ENCODE results near the gene HSF2BP.
"Not testable (repeated sequence)": the region's sequence is repeated elsewhere in the genome, so short reads cannot be mapped to it uniquely, and the experiment has no call there.

Gene HSF2BP

GRCh38 chr21:43516860-43517627 lies 142.2 kb downstream of the HSF2BP start:
- not testable (repeated sequence) for DNase-seq (ENCODE audit: low spot score)

DNA sequence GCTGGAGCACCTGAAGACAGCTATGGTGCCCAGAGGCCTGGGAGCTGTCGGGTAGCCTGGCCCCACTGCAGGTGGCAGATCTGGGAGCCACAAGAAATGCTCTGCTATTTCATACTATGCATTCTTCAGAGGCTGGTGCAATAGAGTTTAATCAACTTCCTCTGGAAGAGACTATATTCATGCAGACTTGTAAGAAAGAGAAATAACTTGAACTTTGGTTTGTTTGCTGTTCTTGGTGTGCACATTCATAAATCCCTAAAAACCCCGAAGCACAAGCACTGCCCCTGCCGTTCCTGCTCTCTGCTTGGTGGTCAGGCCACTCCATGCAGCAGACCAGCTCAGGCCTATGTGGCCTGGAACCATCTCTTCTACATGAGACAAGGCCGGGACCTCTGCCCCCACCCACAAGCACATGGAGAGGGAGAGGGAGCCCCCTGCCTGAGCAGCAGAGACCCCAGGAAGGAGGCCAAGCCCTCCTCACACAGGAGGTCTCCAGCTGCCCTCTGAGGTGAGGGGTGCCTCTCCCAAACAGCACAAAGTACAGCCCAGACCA lies 142.9 kb downstream of the HSF2BP start:
- not testable (repeated sequence) for DNase-seq (ENCODE audit: low spot score)

GRCh38 chr21:43514834-43515233 lies 144.5 kb downstream of the HSF2BP start:
- not testable (repeated sequence) for DNase-seq (ENCODE audit: low spot score)

DNA sequence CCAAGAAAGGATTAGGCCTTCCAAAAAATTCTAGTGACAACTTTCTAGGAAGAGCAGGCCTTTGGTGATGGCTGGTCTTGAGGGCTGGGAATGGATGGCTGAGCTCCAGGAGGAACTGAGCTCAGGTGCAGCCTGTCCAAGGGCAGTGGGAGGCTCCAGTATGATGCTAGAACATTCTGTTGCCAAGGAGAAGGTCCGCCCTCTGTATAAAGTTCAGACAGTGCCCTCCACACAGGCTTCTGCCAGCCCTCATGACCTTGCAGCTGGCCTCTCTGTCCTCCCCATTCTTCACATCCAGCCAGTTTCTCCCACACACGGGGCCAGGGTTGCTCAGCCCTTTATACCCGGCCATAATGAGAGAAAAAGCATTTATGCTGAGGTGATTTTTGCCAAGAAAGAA lies 146.3 kb downstream of the HSF2BP start:
- not testable (repeated sequence) for DNase-seq (ENCODE audit: low spot score)

DNA sequence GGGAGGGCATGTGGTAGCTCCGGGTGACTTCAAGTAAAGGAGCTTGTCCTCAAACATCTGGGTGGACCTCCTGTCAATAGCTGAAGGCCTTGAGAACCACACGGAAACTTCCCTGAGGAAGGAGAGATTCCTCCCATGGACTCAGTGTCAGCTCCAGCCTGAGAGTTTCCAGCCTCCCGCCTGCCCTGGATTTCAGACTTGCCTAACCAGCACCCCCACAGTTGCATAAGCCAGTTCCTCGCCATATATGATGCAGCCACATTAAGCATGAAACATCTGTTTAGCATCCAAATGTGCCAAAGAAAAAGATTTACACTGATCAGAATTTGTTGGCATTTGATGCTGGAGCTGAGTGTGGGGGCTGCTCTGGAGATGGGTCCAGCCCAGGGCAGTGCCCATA lies 148.1 kb downstream of the HSF2BP start:
- not testable (repeated sequence) for DNase-seq (ENCODE audit: low spot score)

- DNase-seq (ENCODE audit: low spot score), result not testable (repeated sequence)
Measured at GRCh38 chr21:43510669-43511068, 148.6 kb downstream of the HSF2BP start.

GRCh38 chr21:43503892-43504291 lies 155.4 kb downstream of the HSF2BP start:
- not testable (repeated sequence) for DNase-seq (ENCODE audit: low spot score)

DNA sequence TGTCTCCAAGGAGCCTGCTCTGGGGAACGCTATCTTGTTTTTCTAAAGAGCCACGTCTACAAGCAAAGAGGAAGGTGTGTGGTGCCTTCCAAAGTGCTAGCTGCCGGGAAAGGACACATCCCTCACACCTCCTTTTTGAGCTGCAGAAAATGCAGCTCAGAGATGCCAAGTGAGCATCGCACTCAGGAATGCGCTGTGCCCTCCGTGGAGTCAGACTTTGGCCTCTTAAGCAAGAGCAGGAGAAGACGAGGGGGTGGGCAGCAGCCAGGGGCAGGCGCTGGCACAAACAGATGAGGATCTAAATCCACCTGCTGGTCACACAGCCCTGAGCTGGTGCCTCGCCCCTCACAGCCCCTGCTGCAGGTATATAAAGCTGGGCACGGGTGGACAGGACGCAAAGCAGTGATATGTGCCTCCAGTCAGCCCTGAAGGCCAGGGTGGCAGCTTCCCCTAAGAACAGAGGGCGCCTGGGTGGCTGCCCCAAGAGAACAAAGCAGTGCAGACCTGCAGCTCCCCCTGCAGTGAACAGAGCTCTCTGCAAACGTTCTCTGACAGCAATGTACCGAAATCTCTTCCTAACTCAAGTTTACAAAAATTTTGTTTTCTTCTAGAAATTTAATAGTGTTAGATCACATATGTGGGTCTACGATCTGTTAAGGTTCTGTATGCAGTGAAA lies 156.1 kb downstream of the HSF2BP start:
- not testable (repeated sequence) for DNase-seq (ENCODE audit: low spot score)

DNA sequence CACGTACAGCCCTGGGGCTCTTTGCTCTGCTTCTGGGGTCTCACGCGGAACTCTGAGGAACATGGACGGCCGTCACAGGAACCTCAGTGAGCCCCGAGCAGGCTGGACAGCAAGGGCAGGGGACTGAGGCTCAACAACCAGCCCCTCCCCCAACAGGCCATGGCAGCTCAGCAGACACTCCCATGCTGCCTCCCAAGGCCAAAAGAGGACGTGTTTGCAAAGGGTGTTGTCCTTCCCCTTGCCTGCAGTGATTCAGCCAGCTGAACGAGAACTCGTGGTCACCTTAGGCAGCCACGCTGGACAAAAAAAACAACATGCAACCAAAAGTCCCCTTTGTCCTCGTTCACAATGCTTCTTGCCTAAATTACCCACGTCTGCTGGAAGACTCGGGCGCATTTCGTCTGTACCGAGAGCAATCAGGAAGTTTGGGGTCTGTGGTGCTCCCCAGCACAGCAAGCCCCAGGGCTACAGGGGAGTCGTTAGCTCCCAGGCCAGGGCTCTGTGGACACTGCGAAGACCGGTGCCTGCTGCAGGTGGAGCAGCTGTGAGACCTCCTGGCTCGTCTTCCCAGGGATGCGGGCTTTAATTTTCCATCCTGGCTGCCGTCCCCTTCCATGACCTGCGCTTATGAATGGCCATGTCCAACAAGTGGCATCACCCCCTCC lies 156.7 kb downstream of the HSF2BP start:
- not testable (repeated sequence) for DNase-seq (ENCODE audit: low spot score)

DNA sequence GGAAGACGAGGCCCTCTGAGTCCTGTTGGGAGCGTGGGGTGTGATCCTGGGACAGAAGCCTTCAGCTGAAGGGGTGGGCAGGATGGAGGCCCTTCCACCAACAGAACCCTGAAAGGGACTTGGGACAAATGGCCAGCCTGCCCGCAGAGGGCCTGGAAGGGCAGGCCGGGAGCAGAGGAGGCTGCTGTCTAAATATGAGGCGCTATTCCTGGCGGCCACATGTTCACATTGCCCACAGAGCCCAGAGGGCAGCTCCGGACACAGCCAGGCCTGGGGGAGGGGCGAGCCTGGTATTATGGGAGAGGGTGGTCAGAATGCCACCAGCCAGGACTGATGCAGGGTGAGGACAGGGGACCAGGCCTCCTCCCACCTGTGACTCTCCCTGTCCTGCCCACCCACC lies 160.4 kb downstream of the HSF2BP start:
- DNase-seq (ENCODE audit: low spot score), result not testable (repeated sequence)

- DNase-seq (ENCODE audit: low spot score), result not testable (repeated sequence)
Measured at GRCh38 chr21:43498065-43498464, 161.2 kb downstream of the HSF2BP start.

- DNase-seq (ENCODE audit: low spot score), result not testable (repeated sequence)
Measured at GRCh38 chr21:43494279-43495012, 164.8 kb downstream of the HSF2BP start.

DNA sequence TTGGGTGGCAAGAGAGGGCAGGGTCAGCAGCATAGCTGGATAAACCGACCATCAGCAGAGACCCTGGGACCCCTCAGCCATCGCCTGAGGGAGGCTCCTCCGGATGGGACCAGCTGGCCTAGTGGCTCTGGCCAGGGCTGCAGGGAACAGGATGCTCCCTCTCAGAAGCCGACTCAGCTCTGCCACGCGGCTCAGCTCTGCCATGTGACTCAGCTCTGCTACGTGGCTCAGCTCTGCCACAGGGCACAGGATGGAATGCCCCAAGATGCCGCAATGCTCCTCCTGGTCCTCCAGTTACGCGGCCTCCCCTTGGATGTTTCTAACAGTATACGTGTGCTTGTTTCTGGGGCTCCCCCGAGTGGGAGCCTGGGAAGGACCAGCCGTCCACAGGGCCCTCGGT lies 165.8 kb downstream of the HSF2BP start:
- DNase-seq (ENCODE audit: low spot score), result not testable (repeated sequence)

- not testable (repeated sequence) for DNase-seq (ENCODE audit: low spot score)
Measured at GRCh38 chr21:43488235-43488634, 171.1 kb downstream of the HSF2BP start.

- not testable (repeated sequence) for DNase-seq (ENCODE audit: low spot score)
Measured at GRCh38 chr21:43486051-43486450, 173.2 kb downstream of the HSF2BP start.

GRCh38 chr21:43485016-43485415 lies 174.3 kb downstream of the HSF2BP start:
- DNase-seq (ENCODE audit: low spot score), result not testable (repeated sequence)

DNA sequence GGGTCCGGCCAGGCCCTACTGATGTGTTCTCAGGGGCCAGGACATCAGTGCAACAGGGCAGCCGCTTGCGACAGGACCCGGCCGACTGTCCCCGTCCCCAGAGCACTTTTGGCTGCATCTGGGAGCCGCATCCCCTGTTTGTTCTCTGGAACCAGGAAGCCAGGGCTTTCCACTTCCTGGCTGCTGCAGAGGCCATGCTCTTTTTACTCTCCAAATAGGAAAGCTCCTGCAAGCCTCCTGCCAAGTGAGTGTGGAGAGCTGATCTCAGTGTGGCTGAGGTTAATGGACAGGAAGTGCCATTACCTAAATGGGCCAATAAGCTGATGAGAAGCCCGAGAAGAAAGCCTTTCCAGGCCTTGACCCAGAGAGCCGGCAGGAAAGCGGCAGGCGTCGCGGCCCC lies 180.1 kb downstream of the HSF2BP start:
- not testable (repeated sequence) for DNase-seq (ENCODE audit: low spot score)
